ENCODE measurements around the gene HAPSTR1.
"Not testable (repeated sequence)": the region's sequence is repeated elsewhere in the genome, so short reads cannot be mapped to it uniquely, and the experiment has no call there.

Gene HAPSTR1

GRCh38 chr16:9071377-9071776 lies 20.1 kb upstream of the HAPSTR1 start:
- no peak for DNase-seq (ENCODE audit: low read depth in 2 of 2)

DNA sequence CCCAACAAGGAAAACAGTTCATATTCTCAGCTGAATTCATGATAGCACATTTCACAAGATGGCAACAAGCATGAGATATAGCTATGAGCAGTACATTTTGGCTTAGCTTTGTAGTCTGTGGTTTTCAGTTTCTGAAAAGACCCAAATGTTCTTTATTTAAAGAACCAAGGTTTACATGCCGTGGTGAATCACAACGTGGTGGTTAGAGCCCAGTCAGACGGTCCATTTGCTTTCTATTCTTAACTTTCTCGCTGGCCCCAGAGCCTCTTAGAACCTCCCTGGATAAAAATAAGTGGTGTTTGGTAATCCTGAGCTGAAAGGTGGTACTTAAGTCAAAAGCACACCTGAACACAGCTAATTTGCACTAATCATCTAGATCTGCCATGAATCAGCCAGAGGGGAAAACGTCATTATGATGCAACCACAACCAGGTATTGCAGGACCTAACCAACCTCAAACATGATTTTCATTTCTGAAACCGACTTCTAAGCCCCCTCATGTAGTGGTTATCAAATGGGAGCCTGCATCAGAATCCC lies 18.6 kb upstream of the HAPSTR1 start:
- DNase-seq (ENCODE audit: low read depth in 2 of 2): peak in 1 of 2 donors; percentile 18

- no peak for DNase-seq (ENCODE audit: low read depth in 2 of 2)
Observed at GRCh38 chr16:9075299-9076071, 16.0 kb upstream of the HAPSTR1 start.

DNA sequence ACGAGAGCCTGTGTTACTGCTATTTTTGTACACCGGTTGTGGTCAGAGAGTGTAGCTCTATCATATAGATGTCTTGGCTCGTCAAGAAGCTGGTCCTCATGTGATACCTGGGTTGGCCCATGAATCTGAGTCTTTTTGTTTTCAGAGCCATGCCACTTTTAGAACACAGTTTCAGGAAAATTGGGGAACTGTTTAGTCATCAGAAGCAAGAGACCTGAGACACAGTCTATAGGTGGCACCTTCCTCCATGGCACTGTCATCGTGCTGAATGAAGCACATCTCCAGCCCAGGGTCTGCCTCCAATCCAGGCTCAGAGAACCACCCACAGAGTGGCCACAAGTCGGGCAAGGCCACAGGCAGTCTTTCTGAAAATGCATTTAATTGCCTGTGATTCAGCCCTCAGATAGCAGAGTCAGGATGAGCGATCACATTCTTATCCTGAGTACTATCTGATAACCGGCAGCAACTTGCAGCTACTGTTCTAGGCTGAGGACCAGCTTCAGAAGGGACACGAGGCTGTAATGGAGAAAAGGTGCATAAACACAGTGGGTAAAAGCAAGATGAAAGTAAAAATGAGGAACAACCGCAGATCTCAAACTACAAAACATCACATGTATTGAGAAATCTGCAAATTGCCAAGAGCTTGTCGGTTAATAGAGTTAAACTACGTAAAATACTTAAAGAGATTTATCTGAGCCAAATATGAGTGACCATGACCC lies 14.2 kb upstream of the HAPSTR1 start:
- peak in 1 of 2 donors; percentile 49 for DNase-seq (ENCODE audit: low read depth in 2 of 2)

- peak in 1 of 2 donors; percentile 30 for DNase-seq (ENCODE audit: low read depth in 2 of 2)
Observed at GRCh38 chr16:9078467-9079429, 12.7 kb upstream of the HAPSTR1 start.

DNA sequence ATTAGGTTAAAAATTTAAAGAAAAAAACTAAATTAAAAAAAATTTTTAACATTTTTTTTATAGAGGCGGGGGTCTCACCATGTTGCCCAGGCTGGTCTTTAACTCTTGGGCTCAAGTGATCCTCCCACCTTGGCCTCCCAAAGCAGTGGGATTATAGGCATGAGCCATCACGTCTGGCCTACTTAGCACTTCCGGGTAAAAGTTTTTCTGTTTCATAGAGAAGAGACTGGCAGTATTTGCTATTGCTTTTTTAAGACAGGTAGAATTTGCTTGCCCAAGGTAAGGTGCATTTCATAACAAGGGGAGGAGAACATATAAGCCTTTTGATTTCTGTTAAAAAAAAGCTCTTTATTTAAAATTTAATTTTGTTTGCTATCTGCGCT lies 12.0 kb upstream of the HAPSTR1 start:
- DNase-seq (ENCODE audit: low read depth in 2 of 2): no peak

DNA sequence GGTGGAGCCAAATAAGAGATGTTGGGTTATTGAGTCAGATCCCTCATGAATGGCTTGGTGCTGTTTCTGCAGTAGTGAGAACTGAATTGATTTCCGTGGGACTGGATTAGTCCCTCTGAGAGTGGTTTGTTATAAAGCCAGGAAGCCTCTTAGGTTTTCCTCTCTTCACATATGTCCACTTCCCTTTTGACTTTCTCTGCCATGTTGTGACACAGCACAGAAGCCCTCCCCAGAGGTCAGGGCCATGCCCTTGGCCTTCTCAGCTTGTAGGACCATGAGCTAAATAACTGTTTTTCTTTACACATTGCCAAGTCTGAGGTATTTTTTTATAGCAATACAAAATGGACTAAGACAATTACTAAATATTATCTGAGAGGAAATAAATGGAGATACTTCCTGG lies 10.3 kb upstream of the HAPSTR1 start:
- no peak for DNase-seq (ENCODE audit: low read depth in 2 of 2)

DNA sequence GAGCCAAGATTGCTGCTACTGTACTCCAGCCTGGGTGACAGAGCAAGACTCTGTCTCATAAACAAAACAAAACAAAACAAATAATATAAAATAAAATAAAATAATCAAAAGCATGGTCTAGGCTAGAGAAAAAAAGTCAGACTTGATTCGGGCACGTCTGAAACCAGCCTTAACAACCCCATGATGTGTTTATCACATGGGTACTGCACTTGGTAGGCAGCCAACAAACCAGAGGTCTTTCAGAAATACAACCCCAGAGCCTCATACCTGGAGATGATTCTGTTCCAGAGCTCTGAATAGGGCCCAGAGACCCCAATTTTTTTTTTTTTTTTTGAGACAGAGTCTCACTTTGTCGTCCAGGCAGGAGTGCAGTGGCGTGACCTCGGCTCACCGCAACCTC lies 9.6 kb upstream of the HAPSTR1 start:
- no peak for DNase-seq (ENCODE audit: low read depth in 2 of 2)

DNA sequence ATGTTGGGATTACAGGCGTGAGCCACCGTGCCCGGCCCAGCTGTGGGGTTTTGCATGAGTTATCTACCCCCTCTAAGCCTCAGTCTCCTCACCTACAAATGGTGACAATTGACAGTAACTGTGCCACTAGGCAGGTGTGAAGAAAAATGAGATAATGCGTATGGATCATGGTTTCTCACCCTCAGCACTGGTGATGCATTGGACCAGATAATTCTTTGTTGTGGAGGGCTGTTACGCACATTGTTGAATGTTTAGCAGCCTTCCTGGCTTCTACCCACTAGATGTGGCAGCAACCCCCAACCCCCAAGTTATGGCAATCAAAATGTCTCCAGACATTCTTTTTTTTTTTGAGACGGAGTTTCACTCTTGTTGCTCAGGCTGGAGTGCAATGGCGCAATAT lies 9.0 kb upstream of the HAPSTR1 start:
- no peak for DNase-seq (ENCODE audit: low read depth in 2 of 2)

DNA sequence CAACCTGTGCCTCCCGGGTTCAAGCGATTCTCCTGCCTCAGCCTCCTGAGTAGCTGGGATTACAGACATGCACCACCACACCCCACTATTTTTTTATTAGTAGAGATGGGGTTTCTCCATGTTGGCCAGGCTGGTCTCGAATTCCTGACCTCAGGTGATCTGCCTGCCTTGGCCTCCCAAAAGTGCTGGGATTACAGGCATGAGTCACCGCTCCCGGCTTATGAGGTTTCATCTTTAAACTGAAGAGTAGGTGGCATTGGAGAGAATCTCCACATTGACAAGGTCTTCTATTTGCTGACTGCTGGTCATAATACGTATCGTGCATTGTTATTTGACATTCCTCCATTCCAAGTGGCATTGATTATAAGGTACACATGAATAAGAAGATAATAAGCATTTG lies 3.7 kb upstream of the HAPSTR1 start:
- not testable (repeated sequence) for DNase-seq (ENCODE audit: low read depth in 2 of 2)

DNA sequence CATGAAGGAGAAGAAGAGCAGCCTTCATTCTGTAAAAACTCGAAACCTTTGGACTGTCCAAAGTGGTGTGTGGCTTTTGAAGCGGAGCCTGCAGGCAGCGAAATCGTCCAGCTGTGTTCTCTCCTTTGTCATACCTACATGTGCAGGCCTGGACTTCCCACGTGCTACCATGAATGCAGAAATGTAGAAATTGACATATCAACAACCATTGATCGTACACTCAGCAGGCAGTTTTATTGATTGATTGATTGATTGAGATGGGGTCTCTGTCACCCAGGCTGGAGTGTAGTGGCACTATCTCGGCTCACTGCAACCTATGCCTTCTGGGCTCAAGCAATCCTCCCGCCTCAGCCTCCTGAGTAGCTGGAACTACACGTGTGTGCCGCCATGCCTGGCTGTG lies 2.6 kb upstream of the HAPSTR1 start:
- DNase-seq (ENCODE audit: low read depth in 2 of 2): no peak

DNA sequence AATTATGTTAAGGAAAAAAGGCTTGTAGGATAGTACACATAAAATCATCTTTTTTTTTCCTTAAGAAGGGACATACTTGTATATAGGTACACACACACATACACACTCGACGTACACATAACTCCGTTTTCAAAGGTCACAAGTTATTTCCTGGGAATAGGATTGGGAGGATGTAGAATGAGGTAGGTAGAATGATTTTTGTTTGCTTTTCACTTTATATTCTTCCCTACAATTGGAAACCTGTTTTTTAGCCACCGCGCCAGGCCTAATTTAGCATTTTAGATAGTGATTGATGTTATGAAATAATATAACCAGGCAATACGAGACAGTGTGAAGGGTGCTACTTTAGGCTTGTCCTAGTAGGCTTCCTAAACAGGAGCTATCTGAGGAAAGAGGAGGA lies 1.8 kb upstream of the HAPSTR1 start:
- no peak for DNase-seq (ENCODE audit: low read depth in 2 of 2)

- DNase-seq (ENCODE audit: low read depth in 2 of 2): peak; percentile 31 to 34
Observed at GRCh38 chr16:9090101-9090959, 1.1 kb upstream of the HAPSTR1 start.

DNA sequence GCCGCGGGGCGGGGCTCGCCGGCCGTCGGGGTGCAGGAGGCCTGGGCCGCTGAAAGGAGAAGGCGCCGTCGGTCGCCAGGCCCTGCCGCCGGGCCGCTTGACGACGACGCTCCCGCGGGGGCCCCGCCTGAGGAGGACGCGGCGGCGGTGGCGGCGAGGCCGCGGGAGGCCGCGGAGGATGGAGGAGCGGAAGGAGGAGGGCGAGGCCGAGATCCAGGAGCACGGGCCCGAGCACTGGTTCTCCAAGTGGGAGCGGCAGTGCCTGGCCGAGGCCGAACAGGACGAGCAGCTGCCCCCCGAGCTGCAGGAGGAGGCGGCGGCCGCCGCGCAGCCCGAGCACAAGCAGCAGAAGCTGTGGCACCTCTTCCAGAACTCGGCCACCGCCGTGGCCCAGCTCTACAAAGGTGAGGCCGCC lies 430 bp downstream of the HAPSTR1 start:
- peak; percentile 26 to 28 for DNase-seq (ENCODE audit: low read depth in 2 of 2)

DNA sequence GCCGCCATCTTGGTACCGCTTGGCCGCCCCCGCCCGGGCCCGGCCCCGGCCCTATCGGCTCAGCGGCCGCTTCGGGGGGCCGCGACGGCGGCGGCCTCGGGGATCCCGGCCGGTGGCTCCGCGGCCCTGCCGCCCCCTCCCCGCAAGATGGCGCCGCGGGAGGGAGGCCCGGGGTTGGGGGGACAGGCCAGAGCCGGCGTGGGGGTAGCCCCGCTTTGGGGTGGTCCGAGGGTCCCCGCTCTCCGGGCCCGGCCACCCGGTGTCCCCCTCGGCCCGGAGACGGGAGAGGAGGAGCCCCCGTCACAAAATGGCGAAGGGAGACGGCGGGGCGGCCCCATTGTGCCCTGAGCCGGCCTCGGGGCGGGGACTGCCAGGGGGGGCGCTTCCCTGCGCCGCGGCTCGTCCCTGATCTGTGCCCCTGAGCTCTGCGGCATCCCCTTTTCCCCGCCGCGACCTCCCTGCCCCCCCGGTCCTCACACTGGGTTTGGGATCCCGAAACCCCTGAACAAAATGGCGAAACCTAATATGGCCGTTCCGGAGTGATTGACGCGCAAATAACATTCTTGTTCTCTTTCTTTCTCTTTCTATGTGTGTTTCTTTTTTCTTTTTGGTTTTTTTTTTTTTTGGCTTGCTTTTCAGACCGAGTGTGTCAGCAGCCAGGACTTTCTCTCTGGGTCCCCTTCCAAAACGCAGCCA lies 986 bp downstream of the HAPSTR1 start:
- DNase-seq (ENCODE audit: low read depth in 2 of 2): peak; percentile 30

DNA sequence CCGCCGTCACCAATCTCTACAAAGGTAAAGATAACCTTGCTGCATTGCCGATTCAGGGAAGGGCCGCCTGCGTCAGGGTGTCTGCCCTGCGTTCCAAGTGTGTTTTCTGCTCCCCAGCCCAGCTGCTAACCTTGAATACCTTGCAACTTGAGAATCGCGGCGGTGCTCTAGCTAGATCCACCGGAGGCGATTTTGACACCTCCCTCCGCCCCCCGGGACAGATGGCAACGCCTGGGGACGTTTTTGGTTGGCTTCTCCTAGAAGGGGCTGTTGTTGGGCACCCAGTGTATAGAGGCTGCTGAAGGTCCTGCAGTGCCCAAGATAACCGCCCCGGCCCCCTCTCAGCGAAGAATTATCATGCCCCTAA lies 1.5 kb downstream of the HAPSTR1 start:
- DNase-seq (ENCODE audit: low read depth in 2 of 2): peak in 1 of 2 donors; percentile 12

GRCh38 chr16:9094011-9094846 lies 2.8 kb downstream of the HAPSTR1 start:
- no peak for DNase-seq (ENCODE audit: low read depth in 2 of 2)

GRCh38 chr16:9095171-9095570 lies 3.7 kb downstream of the HAPSTR1 start:
- no peak for DNase-seq (ENCODE audit: low read depth in 2 of 2)

DNA sequence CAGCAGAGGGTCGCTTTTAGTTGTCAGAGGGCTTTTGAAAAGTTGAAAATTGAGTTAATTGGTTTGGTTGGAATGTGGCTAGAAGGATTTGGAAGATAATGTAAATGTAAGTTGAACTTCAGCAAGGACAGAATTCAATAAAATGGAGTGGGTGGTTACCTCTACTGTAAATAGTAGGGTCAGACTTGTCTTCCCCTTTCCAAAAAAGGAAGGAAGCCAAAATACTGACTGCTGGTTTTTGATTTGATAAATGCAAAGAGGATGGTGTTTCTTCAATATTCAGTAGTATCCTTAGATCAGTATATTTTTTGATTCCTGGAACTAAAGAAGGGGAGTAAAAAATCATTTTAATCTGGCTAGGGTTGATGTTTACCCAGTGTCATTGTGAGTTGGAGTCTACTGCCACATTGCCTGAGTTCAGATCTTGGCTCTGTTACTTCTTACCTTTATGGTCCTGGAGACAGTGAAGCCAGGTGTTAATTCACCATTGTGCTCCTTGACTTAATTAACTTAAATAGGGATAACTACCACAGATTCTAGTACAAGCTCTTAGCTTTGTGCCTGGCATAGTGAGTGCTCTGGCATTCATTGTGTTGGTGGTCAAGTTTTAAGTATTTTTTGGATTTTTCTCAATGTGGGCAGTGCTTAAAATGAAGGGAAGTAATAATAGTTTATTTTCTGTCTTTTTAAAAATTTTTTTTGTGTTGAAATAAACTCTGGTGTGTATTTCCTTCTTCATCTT lies 4.4 kb downstream of the HAPSTR1 start:
- no peak for DNase-seq (ENCODE audit: low read depth in 2 of 2)
